ENCODE measurements around the gene MPHOSPH6.

The MPHOSPH6 gene

DNA sequence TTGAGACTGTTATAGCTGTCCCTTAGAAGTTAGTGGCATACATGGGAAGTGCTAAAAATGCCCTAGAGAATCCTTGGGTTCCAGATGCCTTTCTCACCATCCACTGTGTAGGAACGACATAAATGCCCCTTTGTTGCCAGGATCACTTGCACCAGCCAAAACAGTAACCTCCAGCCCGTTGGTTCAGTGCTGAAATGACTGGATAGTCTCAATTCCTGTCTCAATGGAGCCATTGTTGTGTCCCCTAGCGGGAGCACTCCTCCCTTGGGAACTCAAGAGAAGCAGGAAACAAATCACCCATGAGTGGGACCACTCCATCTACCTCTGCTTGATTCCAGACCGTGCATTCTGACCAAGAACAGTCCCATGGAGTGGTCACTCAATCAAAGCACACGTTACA, 23.1 kb downstream of the MPHOSPH6 start:
- TF ChIP-seq, protein P1, sequence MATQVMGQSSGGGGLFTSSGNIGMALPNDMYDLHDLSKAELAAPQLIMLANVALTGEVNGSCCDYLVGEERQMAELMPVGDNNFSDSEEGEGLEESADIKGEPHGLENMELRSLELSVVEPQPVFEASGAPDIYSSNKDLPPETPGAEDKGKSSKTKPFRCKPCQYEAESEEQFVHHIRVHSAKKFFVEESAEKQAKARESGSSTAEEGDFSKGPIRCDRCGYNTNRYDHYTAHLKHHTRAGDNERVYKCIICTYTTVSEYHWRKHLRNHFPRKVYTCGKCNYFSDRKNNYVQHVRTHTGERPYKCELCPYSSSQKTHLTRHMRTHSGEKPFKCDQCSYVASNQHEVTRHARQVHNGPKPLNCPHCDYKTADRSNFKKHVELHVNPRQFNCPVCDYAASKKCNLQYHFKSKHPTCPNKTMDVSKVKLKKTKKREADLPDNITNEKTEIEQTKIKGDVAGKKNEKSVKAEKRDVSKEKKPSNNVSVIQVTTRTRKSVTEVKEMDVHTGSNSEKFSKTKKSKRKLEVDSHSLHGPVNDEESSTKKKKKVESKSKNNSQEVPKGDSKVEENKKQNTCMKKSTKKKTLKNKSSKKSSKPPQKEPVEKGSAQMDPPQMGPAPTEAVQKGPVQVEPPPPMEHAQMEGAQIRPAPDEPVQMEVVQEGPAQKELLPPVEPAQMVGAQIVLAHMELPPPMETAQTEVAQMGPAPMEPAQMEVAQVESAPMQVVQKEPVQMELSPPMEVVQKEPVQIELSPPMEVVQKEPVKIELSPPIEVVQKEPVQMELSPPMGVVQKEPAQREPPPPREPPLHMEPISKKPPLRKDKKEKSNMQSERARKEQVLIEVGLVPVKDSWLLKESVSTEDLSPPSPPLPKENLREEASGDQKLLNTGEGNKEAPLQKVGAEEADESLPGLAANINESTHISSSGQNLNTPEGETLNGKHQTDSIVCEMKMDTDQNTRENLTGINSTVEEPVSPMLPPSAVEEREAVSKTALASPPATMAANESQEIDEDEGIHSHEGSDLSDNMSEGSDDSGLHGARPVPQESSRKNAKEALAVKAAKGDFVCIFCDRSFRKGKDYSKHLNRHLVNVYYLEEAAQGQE (IDR thresholded peaks at IDR 0.05; ENCODE audit: insufficient read depth in 1 of 2, low read depth in 2 of 2, low read length in 2 of 2): no peak
- TF ChIP-seq SIN3A (IDR thresholded peaks at IDR 0.05; ENCODE audit: borderline replicate concordance, insufficient read depth, low read length) (no peak), POLR2AphosphoS5 (IDR thresholded peaks at IDR 0.05; ENCODE audit: low read depth, low read length) (no peak), TAF1 (IDR thresholded peaks at IDR 0.05; ENCODE audit: borderline replicate concordance, insufficient read depth, low read length) (no peak), FOXP2 (optimal IDR thresholded peaks at IDR 0.05; ENCODE audit: borderline replicate concordance, extremely low read depth, extremely low read length, insufficient read depth) (no peak)

DNA sequence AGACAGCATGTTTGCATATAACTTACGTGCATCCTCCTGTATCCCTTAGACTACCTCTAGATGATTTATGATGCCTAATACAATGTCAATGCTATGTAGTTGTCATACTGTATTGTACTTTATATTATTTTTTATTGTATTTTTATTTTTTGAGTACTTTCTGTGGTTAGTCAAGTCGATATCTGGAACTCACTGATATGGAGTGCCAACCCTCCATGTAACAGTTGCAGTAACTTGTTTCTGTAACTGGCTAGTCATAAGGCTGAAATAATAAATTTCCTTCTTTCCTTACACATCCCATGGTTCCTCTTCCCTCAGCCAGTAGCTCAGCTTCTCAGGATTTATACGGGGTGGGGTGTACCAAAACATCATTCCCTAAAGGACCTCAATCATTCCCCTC, 23.5 kb downstream of the MPHOSPH6 start:
- TF ChIP-seq TAF1 (IDR thresholded peaks at IDR 0.05; ENCODE audit: borderline replicate concordance, insufficient read depth, low read length): no peak

DNA sequence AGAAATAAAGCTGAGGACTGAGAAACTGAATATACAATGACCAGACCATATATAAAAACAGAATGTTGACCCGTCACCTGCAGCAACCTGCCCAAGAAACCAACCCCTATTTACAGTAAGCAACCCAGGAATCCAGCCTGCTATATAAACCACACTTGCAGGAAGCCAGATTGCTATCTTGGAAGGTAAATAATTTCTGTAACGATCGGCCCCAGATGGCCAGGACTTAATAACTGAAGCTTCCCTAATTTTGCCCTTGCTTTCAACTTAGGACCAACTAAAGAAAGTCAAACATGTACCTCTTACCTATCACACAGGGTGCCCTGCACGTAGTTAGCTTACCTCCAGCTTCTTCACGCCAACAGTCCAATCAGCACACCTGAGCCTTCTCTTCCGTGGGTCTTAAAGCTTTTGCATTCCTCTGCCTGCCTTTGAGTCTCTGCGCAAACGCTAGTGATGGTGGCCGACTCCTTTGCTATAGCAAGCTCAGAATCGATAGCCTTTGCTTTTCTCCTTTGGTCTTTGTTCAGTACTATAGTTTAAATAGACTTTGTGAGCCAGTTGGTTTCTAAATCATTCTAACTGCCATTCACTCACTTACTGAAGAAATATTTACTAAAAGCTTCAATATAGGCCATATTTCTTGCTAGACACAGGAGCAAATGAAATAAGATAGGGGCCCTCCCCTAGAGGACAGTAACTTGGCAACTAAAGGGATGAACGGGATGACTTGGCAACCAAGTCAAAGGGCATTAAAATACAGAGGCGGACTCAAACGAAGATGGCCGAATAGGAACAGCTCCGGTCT, 31.3 kb downstream of the MPHOSPH6 start:
- TF ChIP-seq, protein P1 (IDR thresholded peaks at IDR 0.05; ENCODE audit: insufficient read depth in 1 of 2, low read depth in 2 of 2, low read length in 2 of 2): no peak
- TF ChIP-seq POLR2AphosphoS5 (IDR thresholded peaks at IDR 0.05; ENCODE audit: low read depth, low read length) (no peak), SIN3A (IDR thresholded peaks at IDR 0.05; ENCODE audit: borderline replicate concordance, insufficient read depth, low read length) (no peak), FOXP2 (optimal IDR thresholded peaks at IDR 0.05; ENCODE audit: borderline replicate concordance, extremely low read depth, extremely low read length, insufficient read depth) (no peak), TAF1 (IDR thresholded peaks at IDR 0.05; ENCODE audit: borderline replicate concordance, insufficient read depth, low read length) (no peak)

DNA sequence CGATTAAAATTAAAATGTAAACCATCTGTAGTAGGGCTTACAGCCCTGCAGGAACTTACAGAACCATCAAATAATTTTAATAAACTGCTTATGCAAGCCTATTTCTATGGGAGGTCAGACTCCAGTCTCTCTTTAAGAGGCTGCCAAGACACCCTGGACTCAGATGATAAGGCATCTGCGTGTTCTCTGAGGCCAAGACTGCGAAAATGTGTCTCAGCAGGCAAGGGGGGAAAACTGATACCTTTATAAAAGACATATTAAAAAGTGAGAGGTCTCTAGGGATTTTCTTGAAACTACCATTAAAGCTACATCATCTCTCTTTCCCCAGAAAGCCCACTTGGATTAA, 32.2 kb downstream of the MPHOSPH6 start:
- TF ChIP-seq FOXP2 (optimal IDR thresholded peaks at IDR 0.05; ENCODE audit: borderline replicate concordance, extremely low read depth, extremely low read length, insufficient read depth) (no peak), SIN3A (IDR thresholded peaks at IDR 0.05; ENCODE audit: borderline replicate concordance, insufficient read depth, low read length) (no peak), POLR2AphosphoS5 (IDR thresholded peaks at IDR 0.05; ENCODE audit: low read depth, low read length) (no peak), TAF1 (IDR thresholded peaks at IDR 0.05; ENCODE audit: borderline replicate concordance, insufficient read depth, low read length) (no peak)
- TF ChIP-seq, protein P1 (IDR thresholded peaks at IDR 0.05; ENCODE audit: insufficient read depth in 1 of 2, low read depth in 2 of 2, low read length in 2 of 2): no peak

DNA sequence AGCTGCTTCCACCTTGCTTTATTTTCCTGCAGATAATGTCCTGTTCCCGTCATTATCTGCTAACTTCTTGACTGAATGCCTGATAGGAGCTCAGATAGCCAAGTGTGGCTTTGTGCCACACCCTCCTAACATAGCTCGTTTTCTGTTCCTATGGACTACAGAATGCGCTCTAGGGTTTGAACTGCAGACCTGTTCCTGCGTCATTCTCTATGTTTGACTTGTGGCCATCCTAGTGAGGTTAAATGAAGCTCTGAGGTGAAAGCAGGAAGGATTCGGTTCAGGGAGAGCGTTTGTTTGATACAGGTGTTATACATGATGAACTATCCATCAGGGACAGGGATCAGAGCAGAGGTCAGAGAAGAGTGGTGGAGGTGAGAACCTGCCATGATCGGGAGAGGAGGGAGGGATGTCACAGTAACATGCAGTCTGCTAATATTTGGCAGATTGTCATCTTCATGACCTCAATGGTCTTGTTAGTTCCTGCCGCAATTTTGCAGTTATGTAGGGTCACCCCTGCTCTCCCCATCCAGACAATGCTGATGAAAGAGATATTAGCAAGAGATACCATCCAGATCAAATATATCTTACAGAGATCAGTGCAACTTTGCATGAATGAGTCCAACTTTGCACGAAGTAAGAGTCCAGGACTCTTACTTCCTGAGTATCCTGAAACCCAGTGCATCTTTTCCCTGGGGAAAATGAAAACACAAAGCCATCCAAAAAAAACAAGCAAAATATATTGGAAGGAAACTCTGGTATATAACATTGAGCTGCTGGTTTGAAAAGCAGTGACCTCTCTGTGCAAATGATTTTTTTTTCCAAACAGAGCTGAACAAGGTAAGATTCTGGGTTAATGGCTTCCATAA, 32.8 kb downstream of the MPHOSPH6 start:
- TF ChIP-seq POLR2AphosphoS5 (IDR thresholded peaks at IDR 0.05; ENCODE audit: low read depth, low read length): no peak
- no peak for TF ChIP-seq FOXP2 (optimal IDR thresholded peaks at IDR 0.05; ENCODE audit: borderline replicate concordance, extremely low read depth, extremely low read length, insufficient read depth)
- no peak for TF ChIP-seq SIN3A (IDR thresholded peaks at IDR 0.05; ENCODE audit: borderline replicate concordance, insufficient read depth, low read length)

DNA sequence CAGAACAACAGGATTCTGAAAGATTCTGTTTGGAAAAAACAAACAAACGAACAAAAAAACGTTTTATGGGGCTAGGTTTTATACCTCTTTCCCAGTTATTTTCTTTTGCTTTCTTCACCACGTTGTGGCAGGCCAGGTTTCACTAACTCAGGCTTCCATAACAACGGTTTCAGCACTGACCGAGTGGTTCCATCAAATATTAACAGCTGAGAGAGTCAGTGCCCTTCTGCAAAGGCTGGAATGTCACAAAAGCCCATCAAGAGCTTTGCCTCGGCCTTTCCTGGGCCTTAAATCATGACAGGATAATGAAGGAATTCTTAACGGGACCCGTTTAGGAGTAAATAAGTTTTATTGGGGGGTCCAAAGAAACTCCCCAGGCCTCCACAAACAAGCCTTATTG, 34.2 kb downstream of the MPHOSPH6 start:
- TF ChIP-seq SIN3A (IDR thresholded peaks at IDR 0.05; ENCODE audit: borderline replicate concordance, insufficient read depth, low read length) (no peak), TAF1 (IDR thresholded peaks at IDR 0.05; ENCODE audit: borderline replicate concordance, insufficient read depth, low read length) (no peak), FOXP2 (optimal IDR thresholded peaks at IDR 0.05; ENCODE audit: borderline replicate concordance, extremely low read depth, extremely low read length, insufficient read depth) (no peak), POLR2AphosphoS5 (IDR thresholded peaks at IDR 0.05; ENCODE audit: low read depth, low read length) (no peak)
- TF ChIP-seq, protein P1 (IDR thresholded peaks at IDR 0.05; ENCODE audit: insufficient read depth in 1 of 2, low read depth in 2 of 2, low read length in 2 of 2): no peak

Measured in PFSK-1 (cell line).